ENCODE measurements around the gene DNAJB12.
"Not testable (repeated sequence)": the region's sequence is repeated elsewhere in the genome, so short reads cannot be mapped to it uniquely, and the experiment has no call there.

DNAJB12 gene

DNA sequence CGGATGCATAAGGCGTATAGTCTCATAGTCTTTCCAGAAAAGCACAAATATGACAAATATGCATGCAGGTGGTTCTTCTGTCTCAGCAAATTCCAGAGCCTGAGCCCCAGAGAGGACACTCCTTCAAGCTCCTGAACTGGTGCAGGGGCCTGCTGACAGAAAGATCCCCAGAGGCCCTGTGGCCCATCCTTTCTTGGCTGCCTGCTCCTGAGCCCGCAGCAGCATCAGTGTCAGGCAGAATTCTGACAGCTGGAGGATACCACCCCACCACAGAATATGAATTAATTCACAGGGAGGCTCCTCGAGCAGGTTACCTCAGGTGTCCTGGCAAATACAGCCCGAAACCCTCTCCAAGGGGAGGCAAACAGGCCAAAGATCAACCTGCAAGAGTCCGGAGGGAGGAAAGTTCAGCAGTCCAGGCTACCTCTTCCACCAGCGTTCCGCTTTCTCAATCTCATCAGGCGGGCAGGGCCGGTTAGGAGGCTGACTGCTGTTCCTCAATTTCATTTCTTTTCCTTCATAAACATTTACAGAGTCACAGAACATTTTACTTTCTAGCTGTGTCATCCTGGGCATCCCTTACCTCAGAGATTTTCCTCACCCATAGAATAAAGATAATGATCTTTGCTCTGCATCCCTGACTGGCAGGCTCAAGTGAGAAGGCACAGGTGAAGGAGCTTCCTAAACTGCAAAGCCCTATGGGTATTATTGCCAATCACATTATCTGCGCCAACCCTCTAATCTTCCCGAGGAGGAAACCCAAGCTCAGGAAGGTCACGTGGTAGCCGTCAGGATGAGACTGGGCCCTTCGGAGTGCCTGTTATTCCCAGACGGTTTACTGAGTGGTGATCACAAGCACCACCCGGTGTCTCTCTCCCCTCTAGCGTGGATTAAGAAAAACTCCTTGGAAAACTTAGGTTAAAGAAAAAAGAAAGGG, 1.4 kb downstream of the DNAJB12 start:
- FAIRE-seq = no peak

- FAIRE-seq = no peak
Observed at GRCh38 chr10:72351479-72351878, 3.2 kb downstream of the DNAJB12 start.

DNA sequence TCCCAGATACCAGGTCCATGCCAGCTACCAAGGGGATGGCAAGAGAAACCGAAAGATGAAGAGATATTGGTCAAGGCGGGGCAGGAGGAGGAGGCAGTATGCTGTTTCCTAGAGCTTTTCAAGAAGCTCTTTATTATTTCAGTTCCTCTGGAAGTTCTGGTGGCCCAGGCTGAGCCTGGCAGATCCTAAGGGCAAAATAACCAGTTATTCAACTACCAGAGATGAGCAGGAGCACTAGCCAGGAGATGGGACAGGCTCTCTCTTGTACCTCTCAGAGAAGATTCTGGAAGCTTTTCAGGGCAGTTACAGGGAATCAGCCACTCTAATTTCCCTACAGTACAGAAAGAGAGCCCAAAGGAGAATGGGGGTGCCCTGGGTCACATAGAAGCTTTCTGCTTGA, 5.3 kb downstream of the DNAJB12 start:
- FAIRE-seq = no peak

GRCh38 chr10:72348282-72348681, 6.4 kb downstream of the DNAJB12 start:
- no peak for FAIRE-seq

DNA sequence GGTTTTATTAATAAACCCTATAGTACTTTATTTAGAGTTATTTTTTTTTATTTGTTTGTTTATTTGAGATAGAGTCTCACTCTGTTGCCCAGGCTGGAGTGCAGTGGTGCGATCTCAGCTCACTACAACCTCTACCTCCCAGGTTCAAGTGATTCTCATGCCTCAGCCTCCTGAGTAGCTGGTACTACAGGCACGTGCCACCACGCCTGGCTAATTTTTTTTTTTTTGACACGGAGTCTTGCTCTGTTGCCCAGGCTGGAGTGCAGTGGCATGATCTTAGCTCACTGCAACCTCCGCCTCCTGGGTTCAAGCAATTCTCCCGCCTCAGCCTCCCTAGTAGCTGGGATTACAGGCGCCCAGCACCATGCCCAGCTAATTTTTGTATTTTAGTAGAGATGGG, 8.6 kb downstream of the DNAJB12 start:
- not testable (repeated sequence) for FAIRE-seq

- no peak for FAIRE-seq
Observed at GRCh38 chr10:72344932-72345331, 9.8 kb downstream of the DNAJB12 start.

GRCh38 chr10:72342911-72343310, 11.8 kb downstream of the DNAJB12 start:
- no peak for FAIRE-seq

DNA sequence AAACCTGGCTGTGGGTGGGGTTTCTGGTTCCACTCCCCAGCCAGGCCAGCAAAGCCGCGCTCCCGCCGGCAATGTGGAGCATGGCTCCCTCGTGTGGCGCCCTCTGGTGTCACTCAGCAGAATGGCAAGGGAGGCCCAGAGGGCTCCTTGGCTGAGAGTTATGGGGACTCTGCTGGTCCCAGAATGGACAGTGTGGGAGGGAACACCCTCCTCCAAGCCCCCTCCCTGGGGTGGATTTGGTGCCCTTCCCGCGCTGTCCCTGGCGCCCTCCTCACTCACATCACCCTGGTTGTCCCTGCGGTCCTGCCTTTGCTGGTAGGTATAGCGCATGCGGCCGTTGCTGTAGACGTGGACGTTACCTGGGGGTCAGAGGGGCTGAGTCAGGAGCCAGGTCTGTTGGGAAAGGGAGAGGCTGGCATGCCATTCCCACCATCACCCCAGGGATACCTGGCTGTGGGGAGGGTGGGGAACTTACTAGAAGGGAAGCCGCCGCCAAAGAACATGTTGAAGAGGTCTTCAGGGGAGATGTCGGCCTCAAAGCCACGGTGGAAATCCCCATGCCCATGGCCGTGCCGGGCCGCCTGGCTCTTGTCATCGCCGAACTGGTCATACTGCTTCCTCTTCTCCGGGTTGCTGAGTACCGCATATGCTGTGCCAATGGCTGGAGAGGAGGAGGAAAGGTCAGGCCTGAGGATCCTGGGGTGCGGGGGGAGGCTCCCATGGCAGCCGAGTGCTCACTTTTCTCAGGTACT, 14.0 kb downstream of the DNAJB12 start:
- no peak for FAIRE-seq

GRCh38 chr10:72338180-72338579, 16.5 kb downstream of the DNAJB12 start:
- no peak for FAIRE-seq

GRCh38 chr10:72337722-72338121, 17.0 kb downstream of the DNAJB12 start:
- no peak for FAIRE-seq

- no peak for FAIRE-seq
Observed at GRCh38 chr10:72337039-72337629, 17.6 kb downstream of the DNAJB12 start.

DNA sequence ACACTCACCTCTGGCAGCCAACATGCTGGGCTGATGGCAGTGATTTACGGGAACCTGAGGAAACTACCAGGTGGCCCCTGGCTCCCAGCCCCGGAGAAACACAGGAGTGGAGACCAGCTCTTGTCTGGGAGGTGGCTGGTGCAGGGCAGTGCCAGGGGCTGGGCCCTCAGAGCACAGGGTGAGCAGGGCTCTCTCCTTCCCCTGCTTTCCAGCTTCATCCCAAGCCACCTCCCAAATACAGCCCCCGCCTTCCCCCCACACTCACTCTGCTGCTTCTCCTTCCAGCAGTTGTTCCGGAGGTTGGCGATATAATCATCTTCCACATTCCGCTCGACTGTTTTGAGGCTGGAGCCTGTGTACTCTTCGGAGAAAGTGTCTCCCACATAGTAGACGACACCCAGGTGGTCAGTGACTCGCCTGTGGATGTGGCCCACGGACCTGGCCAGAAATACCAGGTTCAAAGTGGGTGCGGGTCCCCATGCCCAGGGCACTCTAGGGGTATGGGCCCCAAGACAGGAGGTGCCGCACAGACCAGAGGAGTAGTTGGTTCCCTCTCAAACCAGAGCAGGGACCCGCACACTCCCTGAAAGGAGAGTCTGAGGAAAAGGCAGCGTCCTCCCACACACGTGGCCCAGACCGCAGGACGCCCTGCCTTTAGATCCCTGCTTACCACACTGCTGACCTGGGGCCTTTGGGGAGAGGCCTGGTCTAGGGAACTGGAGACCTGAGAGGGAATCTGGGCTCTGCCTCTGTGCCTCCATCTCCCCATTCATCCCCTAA, 18.3 kb downstream of the DNAJB12 start:
- FAIRE-seq = no peak

- FAIRE-seq = no peak
Observed at GRCh38 chr10:72335394-72336258, 19.1 kb downstream of the DNAJB12 start.

DNA sequence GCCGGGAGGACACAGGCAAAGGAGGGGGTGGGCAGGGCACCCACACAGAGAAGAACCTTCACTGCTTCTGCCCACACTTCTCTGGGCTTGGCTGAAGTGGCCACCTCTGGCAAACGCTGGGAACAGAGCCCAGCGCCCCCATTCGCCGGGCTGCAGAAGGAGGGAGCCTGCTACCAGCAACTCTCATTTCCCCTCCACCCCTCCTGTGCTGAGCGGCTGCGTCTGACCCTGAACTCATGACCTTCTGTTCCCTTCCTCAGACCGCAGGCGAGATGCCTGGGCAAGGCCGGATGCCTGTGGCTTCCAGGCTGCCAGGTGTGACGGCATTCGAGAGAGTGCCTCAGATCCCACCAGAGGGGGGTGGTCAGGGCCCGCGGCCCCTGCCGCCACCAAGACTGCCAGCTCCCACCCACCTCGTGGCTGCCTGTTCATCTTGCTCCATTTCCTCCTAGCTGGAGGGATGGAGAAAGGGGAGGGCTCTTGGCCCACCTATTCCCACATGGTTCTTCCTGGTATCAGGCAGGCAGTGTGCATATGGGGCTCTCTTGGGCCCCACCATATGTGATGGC, 19.8 kb downstream of the DNAJB12 start:
- no peak for FAIRE-seq

DNA sequence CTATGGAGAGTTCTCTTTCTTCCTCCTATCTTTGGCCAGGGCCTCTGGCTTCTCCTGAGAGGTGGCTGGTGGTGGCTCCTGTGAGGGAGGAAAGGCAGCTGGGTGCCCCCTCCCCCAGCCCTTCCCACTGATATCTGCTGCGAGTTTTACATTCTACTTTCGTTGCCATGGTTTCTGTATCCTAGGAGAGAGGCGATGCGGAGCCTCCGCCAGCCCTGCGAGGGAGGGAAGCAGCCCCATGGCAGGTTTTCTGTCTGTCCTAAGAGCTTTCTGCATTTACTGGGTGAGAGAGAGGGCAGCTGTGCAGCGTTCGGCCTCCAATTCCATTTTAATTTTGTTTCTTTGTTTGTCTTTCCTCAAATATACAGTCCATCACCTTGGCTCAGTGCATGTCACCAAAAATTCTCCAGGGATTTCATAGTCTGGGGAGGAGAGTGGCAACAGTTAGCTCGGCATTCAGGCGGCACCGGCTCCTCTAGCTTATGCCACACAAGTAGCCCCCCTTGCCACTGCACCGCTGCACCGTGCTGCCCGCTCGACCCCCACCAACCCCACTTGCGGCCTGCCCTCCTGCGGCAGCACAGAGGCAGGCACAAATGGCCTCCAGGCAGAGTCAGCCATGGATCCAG, 20.4 kb downstream of the DNAJB12 start:
- no peak for FAIRE-seq

- no peak for FAIRE-seq
Observed at GRCh38 chr10:72333112-72334015, 21.4 kb downstream of the DNAJB12 start.

- FAIRE-seq = no peak
Observed at GRCh38 chr10:72332423-72333111, 22.2 kb downstream of the DNAJB12 start.

DNA sequence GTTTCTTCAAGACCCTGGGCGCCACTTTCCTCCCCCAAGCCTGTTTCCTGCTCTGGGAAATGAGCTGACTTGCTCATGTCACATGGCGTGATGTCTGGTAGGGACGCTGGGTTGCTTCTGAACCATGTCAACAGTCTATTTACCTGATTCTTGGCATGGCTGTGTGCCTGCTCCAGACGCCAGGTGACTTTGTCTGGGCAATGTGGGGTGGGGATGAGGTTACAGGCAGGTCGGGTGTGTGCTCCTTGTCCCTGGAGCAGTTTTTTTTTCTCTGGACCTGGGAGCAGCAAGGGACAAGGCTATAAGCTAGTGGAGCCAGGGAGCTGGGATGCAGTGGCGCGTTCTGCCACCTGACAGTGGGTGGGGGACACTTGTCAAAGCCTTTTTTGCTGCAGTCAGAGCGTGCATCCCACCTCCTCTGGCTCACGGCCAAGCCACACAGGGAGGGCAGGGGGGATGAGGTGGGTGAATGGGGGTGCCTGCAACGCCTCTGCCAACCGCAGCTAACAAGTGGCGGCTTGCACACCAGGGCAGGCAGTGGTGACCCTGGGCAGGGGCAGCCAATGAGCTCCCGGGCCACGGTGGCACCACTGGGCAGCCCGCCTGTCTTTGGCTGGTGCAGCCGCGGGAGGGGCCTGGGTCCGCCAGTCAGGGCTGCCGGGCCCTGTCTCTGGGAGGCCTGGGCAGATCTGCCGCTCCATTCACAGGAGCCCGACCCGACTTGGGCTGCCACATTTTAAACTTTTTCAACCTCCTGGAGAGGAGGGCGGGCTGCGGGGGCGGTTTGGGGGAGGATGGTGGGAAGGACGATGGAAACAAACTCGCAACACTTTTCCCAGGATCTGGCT, 22.9 kb downstream of the DNAJB12 start:
- no peak for FAIRE-seq
